ENCODE results near the gene ITGB3. TPM values are rescaled to one million over a fixed set of nuclear protein-coding genes. Genes with fewer than 3 reads are reported as not detected.

ITGB3 gene
- total and polyA plus RNA-seq, 10 donors, result 0.30 to 56.0 (median 31.1) TPM

DNA sequence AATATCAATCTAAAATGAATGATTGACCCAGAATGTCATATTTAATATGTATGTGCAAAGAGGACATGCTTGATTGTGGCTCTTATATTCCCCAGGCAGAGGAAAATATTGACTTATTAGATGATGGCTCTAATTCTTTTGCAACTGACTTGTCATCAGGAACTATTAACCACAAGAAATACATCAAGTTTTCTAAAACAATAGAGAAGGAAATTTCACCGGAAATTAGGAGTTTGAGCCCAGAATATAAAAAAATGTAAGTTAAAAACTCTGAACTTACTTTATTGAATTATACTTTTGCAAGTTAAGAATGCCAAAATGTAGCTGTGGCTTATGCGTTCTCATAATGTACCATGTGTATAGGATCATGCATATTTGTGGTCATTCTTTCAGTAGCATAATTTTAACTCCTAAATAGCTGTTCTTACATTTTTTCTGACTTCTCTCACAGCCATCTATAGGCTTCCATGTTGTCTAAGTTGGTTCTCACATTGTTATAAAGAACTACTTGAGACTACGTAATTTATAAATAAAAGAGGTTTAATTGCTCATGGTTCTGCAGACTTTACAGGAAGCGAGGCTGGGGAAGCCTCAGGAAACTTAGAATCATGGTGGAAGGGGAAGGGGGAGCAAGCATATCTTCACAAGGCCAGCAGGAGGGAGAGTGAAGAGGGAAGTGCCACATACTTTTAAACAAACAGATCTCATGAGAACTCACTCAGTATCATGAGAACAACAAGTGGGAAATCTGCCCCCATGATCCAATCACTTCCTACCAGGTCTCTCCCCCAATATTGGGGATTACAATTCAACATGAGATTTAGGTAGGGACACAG, 81.7 kb downstream of the ITGB3 start:
- Histone ChIP-seq H3K4me3 (no peak overlapping the region), H3K9me3 (no peaks in the 10 kb centered on the region), H3K36me3 (peaks cover 0 to 48% (median 0%) of the 10 kb centered on the region in 6 donors), H3K27me3 (replicated peaks in 1 of 7) (no peaks in the 10 kb centered on the region), H3K27ac (no peak overlapping the region), H3K4me1 (peaks cover 0 to 7% (median 0%) of the 10 kb centered on the region in 6 donors)
- TF ChIP-seq, protein P1, sequence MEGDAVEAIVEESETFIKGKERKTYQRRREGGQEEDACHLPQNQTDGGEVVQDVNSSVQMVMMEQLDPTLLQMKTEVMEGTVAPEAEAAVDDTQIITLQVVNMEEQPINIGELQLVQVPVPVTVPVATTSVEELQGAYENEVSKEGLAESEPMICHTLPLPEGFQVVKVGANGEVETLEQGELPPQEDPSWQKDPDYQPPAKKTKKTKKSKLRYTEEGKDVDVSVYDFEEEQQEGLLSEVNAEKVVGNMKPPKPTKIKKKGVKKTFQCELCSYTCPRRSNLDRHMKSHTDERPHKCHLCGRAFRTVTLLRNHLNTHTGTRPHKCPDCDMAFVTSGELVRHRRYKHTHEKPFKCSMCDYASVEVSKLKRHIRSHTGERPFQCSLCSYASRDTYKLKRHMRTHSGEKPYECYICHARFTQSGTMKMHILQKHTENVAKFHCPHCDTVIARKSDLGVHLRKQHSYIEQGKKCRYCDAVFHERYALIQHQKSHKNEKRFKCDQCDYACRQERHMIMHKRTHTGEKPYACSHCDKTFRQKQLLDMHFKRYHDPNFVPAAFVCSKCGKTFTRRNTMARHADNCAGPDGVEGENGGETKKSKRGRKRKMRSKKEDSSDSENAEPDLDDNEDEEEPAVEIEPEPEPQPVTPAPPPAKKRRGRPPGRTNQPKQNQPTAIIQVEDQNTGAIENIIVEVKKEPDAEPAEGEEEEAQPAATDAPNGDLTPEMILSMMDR (IDR thresholded peaks at IDR 0.05 in 8 of 11, conservative IDR thresholded peaks at IDR 0.05 in 3 of 11), result no peak
- no peak for TF ChIP-seq POLR2AphosphoS5 (IDR thresholded peaks at IDR 0.05)
- TF ChIP-seq POLR2A (IDR thresholded peaks at IDR 0.05), result no peak
- WGBS, 5 donors, result 52 to 76% (median 58%) methylated on average over 4 of the region's 4 CpGs
- intact Hi-C loops (cut with DNase I; ENCODE audit: low total_unique reads), result no loop called here
- DNase-seq, result no peak

- TF ChIP-seq POLR2AphosphoS5 (IDR thresholded peaks at IDR 0.05), result no peak
- TF ChIP-seq, protein P1 (IDR thresholded peaks at IDR 0.05 in 8 of 11, conservative IDR thresholded peaks at IDR 0.05 in 3 of 11), result no peak
- DNase-seq, result no peak
- WGBS, 5 donors, result 97 to 99% (median 98%) methylated on average over 3 of the region's 3 CpGs
- Histone ChIP-seq H3K4me1 (peaks cover 0 to 7% (median 0%) of the 10 kb centered on the region in 6 donors), H3K27me3 (replicated peaks in 1 of 7) (no peaks in the 10 kb centered on the region), H3K9me3 (no peaks in the 10 kb centered on the region), H3K27ac (no peak overlapping the region), H3K36me3 (peaks cover 0 to 46% (median 3%) of the 10 kb centered on the region in 6 donors), H3K4me3 (no peak overlapping the region)
- intact Hi-C loops (cut with DNase I; ENCODE audit: low total_unique reads), result no loop called here
Observed at GRCh38 chr17:47338026-47338425, 84.4 kb downstream of the ITGB3 start.

DNA sequence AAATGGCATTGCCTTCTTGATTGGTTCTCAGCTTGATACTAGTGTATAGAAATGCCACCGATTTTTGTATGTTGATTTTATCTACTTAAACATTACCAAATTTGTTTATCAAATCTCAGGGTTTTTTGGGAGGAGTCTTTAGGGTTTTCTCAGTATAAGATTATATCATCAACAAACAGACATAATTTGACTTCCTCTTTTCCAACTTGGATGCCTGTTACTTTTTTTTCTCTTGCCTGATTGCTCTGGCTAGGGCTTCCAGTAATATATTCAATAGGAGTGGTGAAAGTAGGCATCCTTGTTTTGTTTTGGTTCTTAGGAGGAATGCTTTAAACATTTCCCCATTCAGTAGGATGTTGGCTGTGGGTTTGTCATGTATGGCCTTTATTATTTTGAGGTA, 99.2 kb downstream of the ITGB3 start:
- intact Hi-C loops (cut with DNase I; ENCODE audit: low total_unique reads), result no loop called here
- TF ChIP-seq, protein P1 (IDR thresholded peaks at IDR 0.05 in 8 of 11, conservative IDR thresholded peaks at IDR 0.05 in 3 of 11), result no peak
- TF ChIP-seq POLR2A (IDR thresholded peaks at IDR 0.05), result no peak
- no peak for TF ChIP-seq POLR2AphosphoS5 (IDR thresholded peaks at IDR 0.05)

DNA sequence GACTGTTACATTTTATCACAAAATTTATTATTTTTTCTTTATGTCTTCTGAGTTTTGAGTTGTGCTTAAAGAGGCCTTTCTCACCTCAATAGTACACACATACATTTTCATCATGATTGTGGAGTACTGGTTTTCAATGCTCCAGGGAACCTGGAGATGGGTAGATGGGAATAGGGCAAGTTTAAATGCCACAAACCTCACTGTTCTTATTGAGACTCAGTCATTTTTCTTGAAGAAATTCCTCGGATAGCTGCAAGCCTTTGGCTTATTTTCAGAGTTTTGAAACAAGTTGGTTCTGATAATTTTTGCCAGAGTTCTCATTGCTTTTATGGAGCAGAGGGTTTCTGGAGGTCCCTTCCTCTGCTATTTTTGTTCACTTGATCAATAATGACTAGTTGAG, 105.0 kb downstream of the ITGB3 start:
- H3K36me3 ChIP-seq, result peaks cover 0 to 28% (median 0%) of the 10 kb centered on the region in 6 donors
- no peaks in the 10 kb centered on the region for H3K9me3 ChIP-seq
- TF ChIP-seq POLR2A (IDR thresholded peaks at IDR 0.05), result no peak
- TF ChIP-seq POLR2AphosphoS5 (IDR thresholded peaks at IDR 0.05), result no peak
- TF ChIP-seq, protein P1 (IDR thresholded peaks at IDR 0.05 in 8 of 11, conservative IDR thresholded peaks at IDR 0.05 in 3 of 11), result no peak
- intact Hi-C loops (cut with DNase I; ENCODE audit: low total_unique reads), result no loop called here
- no peaks in the 10 kb centered on the region for H3K4me1 ChIP-seq
- no peaks in the 10 kb centered on the region for H3K27me3 ChIP-seq (replicated peaks in 1 of 7)
- no peak overlapping the region for H3K4me3 ChIP-seq
- DNase-seq, result no peak
- 79 to 100% (median 89%) methylated on average over 1 of the region's 1 CpG for WGBS, 5 donors
- no peak overlapping the region for H3K27ac ChIP-seq

More for the DNA sequence above, 99.2 kb downstream of the ITGB3 start:
- 33 to 74% (median 65%) methylated on average over 1 of the region's 1 CpG for WGBS, 5 donors
- no peak for DNase-seq
- Histone ChIP-seq H3K4me3 (no peak overlapping the region), H3K36me3 (peaks cover 0 to 16% (median 0%) of the 10 kb centered on the region in 6 donors), H3K9me3 (no peaks in the 10 kb centered on the region), H3K27me3 (replicated peaks in 1 of 7) (no peaks in the 10 kb centered on the region), H3K27ac (no peak overlapping the region), H3K4me1 (no peaks in the 10 kb centered on the region)

All from spleen (tissue), 11 donors.